Prostate gland (tissue), 2 donors: Measurements from ENCODE around the gene ZNF639. TPM values are rescaled to one million over a fixed set of nuclear protein-coding genes. Genes with fewer than 3 reads are reported as not detected.

Source experiments
- DNase-seq: peaks from one replicate; pipeline ENCODE4 v3.0.0-alpha.2; 2019; ENCODE audit warnings: low spot score
- H3K27ac ChIP-seq, 2 donors: fragments of 200-600 bp; sonication (generic); 2 replicates each; pipeline ENCODE4 v1.5.1; 2017 to 2019
- H3K27me3 ChIP-seq: fragments of 200-600 bp; sonication (generic); replicated peaks from 2 replicates; pipeline ENCODE4 v1.5.1; 2019; ENCODE audit not compliant: insufficient read depth
- H3K36me3 ChIP-seq, 2 donors: fragments of 200-600 bp; sonication (generic); 1 replicate in 1 of 2; 2 replicates in 1 of 2; pipeline versions ENCODE4 v1.5.1 to v1.8.1; 2017 to 2019
- H3K4me1 ChIP-seq: fragments of 200-600 bp; sonication (generic); replicated peaks from 2 replicates; pipeline ENCODE4 v1.5.1; 2019
- H3K4me3 ChIP-seq, 2 donors: fragments of 200-600 bp; sonication (generic); 2 replicates each; pipeline ENCODE4 v1.5.1; 2017 to 2019
- H3K9me3 ChIP-seq: fragments of 200-600 bp; sonication (generic); 2 replicates; pipeline ENCODE4 v1.5.1; 2017
- CTCF ChIP-seq, 4 experiments: fragments of 200-600 bp in 2 of 4; fragments of 450-650 bp in 2 of 4; sonication (generic) in 2 of 4; IDR thresholded peaks; 1 replicate in 3 of 4; 2 replicates in 1 of 4; pipeline ENCODE4 v1.5.1; 2016 to 2019; ENCODE audit warnings: antibody characterized with exemption in 4 of 4, mild to moderate bottlenecking in 2 of 4, moderate library complexity in 2 of 4
- POLR2A ChIP-seq: fragments of 450-650 bp; IDR thresholded peaks from one replicate; pipeline ENCODE4 v1.6.1; 2016; ENCODE audit warnings: antibody characterized with exemption, mild to moderate bottlenecking
- POLR2AphosphoS5 ChIP-seq: sonication (generic); formaldehyde crosslinking; IDR thresholded peaks from one replicate; pipeline ENCODE4 v1.6.1; 2017; ENCODE audit warnings: antibody characterized with exemption
- WGBS: methylation state at CpG from one replicate; pipeline ENCODE4 v1.1.5; 2018; 5-methylcytosine and 5-hydroxymethylcytosine counted together
- intact Hi-C: fragments of 100-400 bp; cut with DNase I; formaldehyde crosslinking; loops from one replicate; pipeline ENCODE4 v1.14.2; 2022
- total RNA-seq, 2 donors: library from RNA; depleted of rRNA; stranded (reverse); fragments of >200 nt; gene quantifications; one replicate each; pipeline ENCODE4 v1.1.0, GENCODE V29; 2016

The ZNF639 gene
- total RNA-seq, 2 donors from 2014 or later, result 48.6 to 50.7 TPM

GRCh38 chr3:179375091-179375999, 52.5 kb downstream of the ZNF639 start:
- 89% methylated on average over 12 of the region's 12 CpGs for WGBS
- H3K4me3 ChIP-seq, result no peak overlapping the region

GRCh38 chr3:179376474-179376873, 53.6 kb downstream of the ZNF639 start:
- Histone ChIP-seq H3K4me1 (no peaks in the 10 kb centered on the region), H3K9me3 (no peaks in the 10 kb centered on the region), H3K36me3 (peaks cover 0 to 2% of the 10 kb centered on the region in 2 donors), H3K27me3 (no peaks in the 10 kb centered on the region), H3K27ac (no peak overlapping the region), H3K4me3 (no peak overlapping the region)
- 91% methylated on average over 1 of the region's 1 CpG for WGBS
- TF ChIP-seq CTCF (IDR thresholded peaks at IDR 0.05) (no peak), POLR2A (no peak), POLR2AphosphoS5 (no peak)
- intact Hi-C loops, result no loop called here
- no peak for DNase-seq

More at GRCh38 chr3:179375091-179375999, 52.5 kb downstream of the ZNF639 start:
- no peak overlapping the region for H3K27ac ChIP-seq
- H3K36me3 ChIP-seq, result no peaks in the 10 kb centered on the region
- no peak for DNase-seq
- no peaks in the 10 kb centered on the region for H3K4me1 ChIP-seq
- intact Hi-C loops, result no loop called here
- TF ChIP-seq CTCF (IDR thresholded peaks at IDR 0.05) (no peak), POLR2A (no peak), POLR2AphosphoS5 (no peak)
- H3K27me3 ChIP-seq, result no peaks in the 10 kb centered on the region
- H3K9me3 ChIP-seq, result no peaks in the 10 kb centered on the region

Other genes with a start within 250 kb of the ZNF639 start
- 10 to 100 TPM; 10.2 to 21.9 TPM for gene PIK3CA, start 174.7 kb upstream of the ZNF639 start, total RNA-seq
- 1 to 10 TPM; 2.0 to 4.7 TPM for gene KCNMB3, start 71.9 kb upstream of the ZNF639 start, total RNA-seq
- 10 to 100 TPM; 37.3 to 44.3 TPM for gene MFN1, start 24.7 kb downstream of the ZNF639 start, total RNA-seq
- 10 to 100 TPM in 1 of 2 donors, 1 to 10 TPM in 1; 6.3 to 11.9 TPM for gene GNB4, start 128.4 kb downstream of the ZNF639 start, total RNA-seq
- 10 to 100 TPM; 35.6 to 73.6 TPM for gene ACTL6A, start 239.9 kb downstream of the ZNF639 start, total RNA-seq